Neural crest cell (in vitro differentiated cells): Measurements from ENCODE around the gene EHD4. TPM values are rescaled to one million over a fixed set of nuclear protein-coding genes. Genes with fewer than 3 reads are reported as not detected.

Experiments used
- DNase-seq: peaks from one replicate; pipeline ENCODE4 v3.0.0; 2021; ENCODE audit warnings: low read depth, mixed read lengths, low spot score
- H3K27ac Mint-ChIP-seq: one replicate; pipeline ENCODE4 v1.8.0; 2021; ENCODE audit warnings: mild to moderate bottlenecking, mixed read lengths; ENCODE audit not compliant: unreplicated experiment
- H3K27me3 Mint-ChIP-seq: 2 replicates; pipeline ENCODE4 v1.8.0; 2021; ENCODE audit warnings: low read depth, mild to moderate bottlenecking, mixed read lengths
- H3K36me3 Mint-ChIP-seq: 2 replicates; pipeline ENCODE4 v1.8.0; 2021; ENCODE audit warnings: low read depth, mild to moderate bottlenecking, mixed read lengths
- H3K4me1 Mint-ChIP-seq: 2 replicates; pipeline ENCODE4 v1.8.0; 2021; ENCODE audit warnings: mixed read lengths
- H3K4me3 Mint-ChIP-seq: one replicate; pipeline ENCODE4 v1.8.0; 2021; ENCODE audit warnings: mild to moderate bottlenecking, mixed read lengths
- H3K9me3 Mint-ChIP-seq: 2 replicates; pipeline ENCODE4 v1.8.0; 2021; ENCODE audit warnings: mixed read lengths
- CTCF ChIP-seq: fragments of 200-600 bp; sonication (generic); conservative IDR thresholded peaks from 2 replicates; pipeline ENCODE4 v1.5.0; 2021; ENCODE audit warnings: antibody characterized with exemption, mild to moderate bottlenecking
- total RNA-seq: library from RNA; stranded (reverse); gene quantifications from 2 replicates; pipeline ENCODE4 v1.2.1, GENCODE V29; 2021

EHD4 gene
- total RNA-seq, 1 donor from 2014 or later = 8.3 TPM

- Mint-ChIP-seq H3K9me3 (no peaks in the 10 kb centered on the region), H3K4me1 (peaks cover 8% of the 10 kb centered on the region), H3K27me3 (peaks cover 29% of the 10 kb centered on the region), H3K36me3 (no peaks in the 10 kb centered on the region), H3K4me3 (no peak overlapping the region), H3K27ac (no peak overlapping the region)
- no peak for DNase-seq
- TF ChIP-seq CTCF = no peak
Observed at GRCh38 chr15:41885841-41886240, 86.5 kb downstream of the EHD4 start.

GRCh38 chr15:41885321-41885720 lies 87.0 kb downstream of the EHD4 start:
- no peaks in the 10 kb centered on the region for H3K36me3 Mint-ChIP-seq
- H3K27ac Mint-ChIP-seq = no peak overlapping the region
- H3K27me3 Mint-ChIP-seq = peaks cover 34% of the 10 kb centered on the region
- DNase-seq = no peak
- H3K4me1 Mint-ChIP-seq = peaks cover 8% of the 10 kb centered on the region
- no peak for TF ChIP-seq CTCF
- no peaks in the 10 kb centered on the region for H3K9me3 Mint-ChIP-seq
- no peak overlapping the region for H3K4me3 Mint-ChIP-seq

GRCh38 chr15:41884458-41884857 lies 87.9 kb downstream of the EHD4 start:
- Mint-ChIP-seq H3K36me3 (no peaks in the 10 kb centered on the region), H3K9me3 (no peaks in the 10 kb centered on the region), H3K27ac (peak overlapping the region; percentile 31), H3K4me3 (no peak overlapping the region), H3K4me1 (peaks cover 8% of the 10 kb centered on the region), H3K27me3 (peaks cover 34% of the 10 kb centered on the region)
- no peak for TF ChIP-seq CTCF
- DNase-seq = no peak

- no peak for DNase-seq
- TF ChIP-seq CTCF = no peak
Observed at GRCh38 chr15:41883484-41883825, 88.9 kb downstream of the EHD4 start.

GRCh38 chr15:41882689-41883483 lies 89.5 kb downstream of the EHD4 start:
- no peak overlapping the region for H3K4me3 Mint-ChIP-seq
- H3K36me3 Mint-ChIP-seq = no peaks in the 10 kb centered on the region
- TF ChIP-seq CTCF = no peak
- no peak overlapping the region for H3K27ac Mint-ChIP-seq
- H3K4me1 Mint-ChIP-seq = peaks cover 8% of the 10 kb centered on the region
- DNase-seq = no peak
- no peaks in the 10 kb centered on the region for H3K9me3 Mint-ChIP-seq
- peaks cover 34% of the 10 kb centered on the region for H3K27me3 Mint-ChIP-seq

More at GRCh38 chr15:41883484-41883825, 88.9 kb downstream of the EHD4 start:
- no peak overlapping the region for H3K4me3 Mint-ChIP-seq
- H3K4me1 Mint-ChIP-seq = peaks cover 8% of the 10 kb centered on the region
- H3K9me3 Mint-ChIP-seq = no peaks in the 10 kb centered on the region
- peaks cover 34% of the 10 kb centered on the region for H3K27me3 Mint-ChIP-seq
- H3K27ac Mint-ChIP-seq = no peak overlapping the region
- no peaks in the 10 kb centered on the region for H3K36me3 Mint-ChIP-seq
